OCI-LY7 (cell line): ENCODE data around the gene MYO1B.

Source experiments
- CTCF ChIP-seq: fragments of 200-600 bp; sonication (generic); conservative IDR thresholded peaks from 2 replicates; pipeline ENCODE4 v1.5.1; 2014; ENCODE audit warnings: mild to moderate bottlenecking, antibody characterized with exemption, low read length, moderate library complexity, mixed read lengths
- EZH2phosphoT487 ChIP-seq: fragments of 200-600 bp; sonication (generic); IDR thresholded peaks from 2 replicates; pipeline ENCODE4 v1.6.1; 2018; ENCODE audit warnings: low read depth, borderline replicate concordance, mild to moderate bottlenecking, mixed run types, antibody characterized with exemption, low read length, moderate library complexity, mixed read lengths

GRCh38 chr2:191297033-191297432, 51.8 kb downstream of the MYO1B start:
- TF ChIP-seq EZH2phosphoT487 (no peak), CTCF (no peak)
